Thyroid gland (tissue), 4 donors: ENCODE data around the gene DEPDC4. TPM values are rescaled to one million over a fixed set of nuclear protein-coding genes. Genes with fewer than 3 reads are reported as not detected.
A peak's percentile ranks its signal among the peaks of the same experiment; 100 is the strongest.

ENCODE experiments used
- DNase-seq, 2 donors: peaks; one replicate each; pipeline ENCODE4 v3.0.0-alpha.2; 2019
- H3K27ac ChIP-seq, 3 donors: fragments of 200-600 bp; sonication (generic); 1 replicate in 2 of 3; 2 replicates in 1 of 3; pipeline ENCODE4 v1.5.1; 2016 to 2019; ENCODE audit warnings: mild to moderate bottlenecking in 1 of 3, moderate library complexity in 1 of 3
- H3K27me3 ChIP-seq: fragments of 200-600 bp; sonication (generic); one replicate; pipeline ENCODE4 v1.5.1; 2019
- H3K36me3 ChIP-seq, 2 donors: fragments of 200-600 bp; sonication (generic); one replicate each; pipeline ENCODE4 v1.5.1; 2016 to 2019
- H3K4me1 ChIP-seq, 2 donors: fragments of 200-600 bp; sonication (generic); one replicate each; pipeline ENCODE4 v1.5.1; 2017 to 2019
- H3K4me3 ChIP-seq, 3 donors: fragments of 200-600 bp; sonication (generic); replicated peaks in 1 of 3; 1 replicate in 2 of 3; 2 replicates in 1 of 3; pipeline ENCODE4 v1.5.1; 2016; ENCODE audit warnings: mild to moderate bottlenecking in 1 of 3
- H3K9me3 ChIP-seq: fragments of 200-600 bp; sonication (generic); one replicate; pipeline ENCODE4 v1.5.1; 2017
- CTCF ChIP-seq, 6 experiments: fragments of 200-600 bp in 3 of 6; fragments of 450-650 bp in 3 of 6; sonication (generic) in 3 of 6; IDR thresholded peaks; one replicate each; pipeline ENCODE4 v1.5.1; 2016 to 2019; ENCODE audit warnings: antibody characterized with exemption in 6 of 6, mild to moderate bottlenecking in 2 of 6, inconsistent platforms in 1 of 6, moderate library complexity in 1 of 6
- POLR2A ChIP-seq, 2 donors: fragments of 450-650 bp; IDR thresholded peaks; one replicate each; pipeline ENCODE4 v1.6.1; 2017; ENCODE audit warnings: antibody characterized with exemption in 2 of 2, mild to moderate bottlenecking in 2 of 2, moderate library complexity in 1 of 2
- WGBS, 2 donors: methylation state at CpG; one replicate each; pipeline ENCODE4 v1.1.5; 2017; 5-methylcytosine and 5-hydroxymethylcytosine counted together
- intact Hi-C: fragments of 100-400 bp; cut with DNase I; formaldehyde crosslinking; loops from one replicate; pipeline ENCODE4 v1.15.1; 2023
- total RNA-seq, 4 donors: library from RNA; depleted of rRNA; stranded (reverse); fragments of >200 nt; gene quantifications; one replicate each; pipeline ENCODE4 v1.2.3, GENCODE V29; 2016

The DEPDC4 gene
- total RNA-seq, 4 donors from 2014 or later = 0.79 to 16.3 (median 1.7) TPM

- no peak overlapping the region for H3K4me3 ChIP-seq
- DNase-seq = no peak
- TF ChIP-seq CTCF (IDR thresholded peaks at IDR 0.05) = no peak
- TF ChIP-seq POLR2A (IDR thresholded peaks at IDR 0.05) = no peak
- no peak overlapping the region for H3K27ac ChIP-seq
- H3K4me1 ChIP-seq = no peaks in the 10 kb centered on the region
- H3K27me3 ChIP-seq = no peaks in the 10 kb centered on the region
- H3K36me3 ChIP-seq = no peaks in the 10 kb centered on the region
- intact Hi-C loops = no loop called here
- WGBS, 2 donors = 91 to 100% methylated on average over 1 of the region's 1 CpG
- H3K9me3 ChIP-seq = no peaks in the 10 kb centered on the region
Measured at GRCh38 chr12:100258127-100258526, 8.8 kb downstream of the DEPDC4 start.

GRCh38 chr12:100254876-100255275 is 12.0 kb downstream of the DEPDC4 start:
- Histone ChIP-seq H3K9me3 (no peaks in the 10 kb centered on the region), H3K27me3 (no peaks in the 10 kb centered on the region), H3K36me3 (no peaks in the 10 kb centered on the region), H3K4me3 (no peak overlapping the region), H3K27ac (no peak overlapping the region), H3K4me1 (no peaks in the 10 kb centered on the region)
- WGBS, 2 donors = 95 to 100% methylated on average over 1 of the region's 1 CpG
- intact Hi-C loops = no loop called here
- DNase-seq = no peak
- TF ChIP-seq CTCF (IDR thresholded peaks at IDR 0.05) (no peak), POLR2A (IDR thresholded peaks at IDR 0.05) (no peak)

- no peaks in the 10 kb centered on the region for H3K27me3 ChIP-seq
- no peak for TF ChIP-seq POLR2A (IDR thresholded peaks at IDR 0.05)
- no peak for TF ChIP-seq CTCF (IDR thresholded peaks at IDR 0.05)
- H3K27ac ChIP-seq = no peak overlapping the region
- no peaks in the 10 kb centered on the region for H3K4me1 ChIP-seq
- no peak overlapping the region for H3K4me3 ChIP-seq
- no peak for DNase-seq
- H3K9me3 ChIP-seq = no peaks in the 10 kb centered on the region
- WGBS, 2 donors = 94 to 97% methylated on average over 1 of the region's 1 CpG
- intact Hi-C loops = no loop called here
- no peaks in the 10 kb centered on the region for H3K36me3 ChIP-seq
Measured at GRCh38 chr12:100253437-100253836, 13.4 kb downstream of the DEPDC4 start.

GRCh38 chr12:100251917-100252316 is 15.0 kb downstream of the DEPDC4 start:
- Histone ChIP-seq H3K9me3 (no peaks in the 10 kb centered on the region), H3K4me3 (no peak overlapping the region), H3K27me3 (no peaks in the 10 kb centered on the region), H3K4me1 (no peaks in the 10 kb centered on the region), H3K27ac (no peak overlapping the region), H3K36me3 (no peaks in the 10 kb centered on the region)
- TF ChIP-seq POLR2A (IDR thresholded peaks at IDR 0.05) = no peak
- no peak for TF ChIP-seq CTCF (IDR thresholded peaks at IDR 0.05)
- intact Hi-C loops = no loop called here
- 38 to 40% methylated on average over 2 of the region's 2 CpGs for WGBS, 2 donors
- peak; percentile 39 to 47 for DNase-seq

- no peak for TF ChIP-seq CTCF (IDR thresholded peaks at IDR 0.05)
- no peak for TF ChIP-seq POLR2A (IDR thresholded peaks at IDR 0.05)
- Histone ChIP-seq H3K9me3 (no peaks in the 10 kb centered on the region), H3K4me3 (no peak overlapping the region), H3K36me3 (no peaks in the 10 kb centered on the region), H3K27me3 (no peaks in the 10 kb centered on the region), H3K4me1 (no peaks in the 10 kb centered on the region), H3K27ac (no peak overlapping the region)
- WGBS, 2 donors = 93 to 95% methylated on average over 7 of the region's 7 CpGs
- intact Hi-C loops = no loop called here
- no peak for DNase-seq
Measured at GRCh38 chr12:100249941-100250340, 16.9 kb downstream of the DEPDC4 start.
